OCI-LY1 (cell line): ENCODE measurements around the gene DENND1A.

ENCODE experiments used
- EZH2 ChIP-seq: fragments of 200-600 bp; sonication (generic), shearing (Covaris generic); IDR thresholded peaks from 2 replicates; pipeline ENCODE4 v1.8.0; 2017; ENCODE audit warnings: borderline replicate concordance, mixed run types, mild to moderate bottlenecking, antibody characterized with exemption, low read length, moderate library complexity, mixed read lengths
- TF ChIP-seq, protein P1 (sequence below): fragments of 200-600 bp; sonication (generic), shearing (Covaris generic); IDR thresholded peaks from 2 replicates; pipeline ENCODE4 v1.5.1; 2017; ENCODE audit warnings: mild to moderate bottlenecking, antibody characterized with exemption, low read length, moderate library complexity, mixed read lengths

DNA sequence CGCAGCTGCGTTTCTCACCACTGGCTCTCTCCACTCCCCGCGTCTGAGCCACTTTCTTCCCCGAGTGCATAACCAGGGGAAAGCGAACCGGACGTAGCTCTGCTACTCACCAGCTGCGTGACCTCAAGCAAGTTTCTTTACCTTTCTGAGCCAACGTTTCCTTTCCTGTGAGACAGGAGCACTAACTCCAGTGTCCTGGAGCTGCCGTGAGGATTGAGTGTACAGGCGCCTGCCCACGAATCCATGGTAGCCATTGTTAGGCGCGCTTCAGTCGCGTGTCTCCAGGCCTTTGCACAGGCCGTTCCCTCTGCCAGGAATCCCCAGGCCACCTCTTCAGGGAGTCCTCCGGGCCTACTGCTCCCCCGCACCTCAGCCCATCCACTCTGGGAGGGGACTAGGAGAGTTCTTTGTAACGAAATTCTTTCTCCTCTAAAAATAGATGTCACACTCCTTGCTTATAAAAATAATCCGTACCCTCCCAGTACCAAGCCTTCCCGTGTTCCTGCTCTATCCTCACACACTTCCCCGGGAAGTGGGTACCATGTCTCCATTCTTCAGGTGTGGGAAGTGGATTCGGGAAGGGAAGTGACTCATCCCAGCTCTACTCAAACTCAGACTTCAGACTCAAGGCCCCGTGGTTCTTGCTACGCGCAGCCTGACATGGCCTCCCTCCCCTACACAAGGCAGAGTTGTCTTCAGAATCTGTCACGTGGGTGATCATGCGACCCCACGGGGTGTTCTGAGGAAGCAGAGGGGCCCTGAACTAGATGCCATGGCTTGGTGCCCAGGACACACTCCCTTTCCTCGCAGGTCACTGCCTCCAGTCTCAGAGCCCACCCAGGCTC lies 590.0 kb downstream of the DENND1A start:
- TF ChIP-seq, protein P1, sequence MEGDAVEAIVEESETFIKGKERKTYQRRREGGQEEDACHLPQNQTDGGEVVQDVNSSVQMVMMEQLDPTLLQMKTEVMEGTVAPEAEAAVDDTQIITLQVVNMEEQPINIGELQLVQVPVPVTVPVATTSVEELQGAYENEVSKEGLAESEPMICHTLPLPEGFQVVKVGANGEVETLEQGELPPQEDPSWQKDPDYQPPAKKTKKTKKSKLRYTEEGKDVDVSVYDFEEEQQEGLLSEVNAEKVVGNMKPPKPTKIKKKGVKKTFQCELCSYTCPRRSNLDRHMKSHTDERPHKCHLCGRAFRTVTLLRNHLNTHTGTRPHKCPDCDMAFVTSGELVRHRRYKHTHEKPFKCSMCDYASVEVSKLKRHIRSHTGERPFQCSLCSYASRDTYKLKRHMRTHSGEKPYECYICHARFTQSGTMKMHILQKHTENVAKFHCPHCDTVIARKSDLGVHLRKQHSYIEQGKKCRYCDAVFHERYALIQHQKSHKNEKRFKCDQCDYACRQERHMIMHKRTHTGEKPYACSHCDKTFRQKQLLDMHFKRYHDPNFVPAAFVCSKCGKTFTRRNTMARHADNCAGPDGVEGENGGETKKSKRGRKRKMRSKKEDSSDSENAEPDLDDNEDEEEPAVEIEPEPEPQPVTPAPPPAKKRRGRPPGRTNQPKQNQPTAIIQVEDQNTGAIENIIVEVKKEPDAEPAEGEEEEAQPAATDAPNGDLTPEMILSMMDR = no peak
- TF ChIP-seq EZH2 = no peak
